Transverse colon (tissue), 4 donors: ENCODE measurements around the gene SHLD1. TPM values are rescaled to one million over a fixed set of nuclear protein-coding genes. Genes with fewer than 3 reads are reported as not detected.

Source experiments
- DNase-seq: peaks from one replicate; pipeline ENCODE4 v3.0.0-alpha.2; 2019
- H3K27ac ChIP-seq, 4 donors: fragments of 200-600 bp; sonication (generic); 2 replicates each; pipeline ENCODE4 v1.5.1; 2016 to 2018; ENCODE audit warnings: inconsistent platforms in 4 of 4
- H3K27me3 ChIP-seq: fragments of 200-600 bp; sonication (generic); 2 replicates; pipeline ENCODE4 v1.5.1; 2017; ENCODE audit warnings: inconsistent platforms
- H3K36me3 ChIP-seq, 4 donors: fragments of 200-600 bp; sonication (generic); 2 replicates each; pipeline ENCODE4 v1.5.1; 2017 to 2019; ENCODE audit warnings: inconsistent platforms in 4 of 4
- H3K4me1 ChIP-seq, 4 donors: fragments of 200-600 bp; sonication (generic); 2 replicates each; pipeline ENCODE4 v1.5.1; 2017 to 2020; ENCODE audit warnings: inconsistent platforms in 4 of 4
- H3K4me3 ChIP-seq, 4 donors: fragments of 200-600 bp; sonication (generic); 1 replicate in 1 of 4; 2 replicates in 3 of 4; pipeline versions ENCODE4 v1.5.1 to v1.6.1; 2017 to 2019; ENCODE audit warnings: inconsistent platforms in 4 of 4
- H3K9me3 ChIP-seq, 2 donors: fragments of 200-600 bp; sonication (generic); 2 replicates each; pipeline ENCODE4 v1.5.1; 2017 to 2019; ENCODE audit warnings: inconsistent platforms in 2 of 2
- EP300 ChIP-seq: sonication (generic); formaldehyde crosslinking; IDR thresholded peaks from one replicate; pipeline ENCODE4 v1.6.1; 2017; ENCODE audit warnings: antibody characterized with exemption, low read depth
- POLR2A ChIP-seq: fragments of 450-650 bp; IDR thresholded peaks from one replicate; pipeline ENCODE4 v1.6.1; 2016; ENCODE audit warnings: antibody characterized with exemption, mild to moderate bottlenecking, moderate library complexity
- POLR2AphosphoS5 ChIP-seq, 3 donors: sonication (generic); formaldehyde crosslinking; IDR thresholded peaks; one replicate each; pipeline ENCODE4 v1.6.1; 2016; ENCODE audit warnings: antibody characterized with exemption in 3 of 3
- WGBS, 2 donors: methylation state at CpG; one replicate each; pipeline ENCODE4 v1.1.5; 2018; ENCODE audit warnings: low coverage in 1 of 2; 5-methylcytosine and 5-hydroxymethylcytosine counted together
- in situ Hi-C, 4 donors: fragments of 200-750 bp; cut with MboI; loops; one replicate each; pipeline versions ENCODE4 v1.15.0 to v1.15.1; 2017; ENCODE audit warnings: low sequenced_read_pairs in 3 of 4, low pct_ligation_motif_present in 1 of 4, low pct_unique_long_range_greater_than_20kb in 1 of 4
- intact Hi-C: fragments of 100-400 bp; cut with DNase I; formaldehyde crosslinking; loops from one replicate; pipeline ENCODE4 v1.15.1; 2023; ENCODE audit warnings: low total_unique reads
- total RNA-seq, 4 donors: library from RNA; depleted of rRNA; stranded (reverse); fragments of >200 nt; gene quantifications; one replicate each; pipeline ENCODE4 v1.1.0, GENCODE V29; 2016
- TF ChIP-seq, protein P1 (sequence below), 5 experiments: fragments of 200-600 bp in 3 of 5; fragments of 450-650 bp in 2 of 5; sonication (generic) in 3 of 5; IDR thresholded peaks; 1 replicate in 2 of 5; 2 replicates in 3 of 5; pipeline ENCODE4 v1.5.1; 2016 to 2017; ENCODE audit warnings: antibody characterized with exemption in 5 of 5, inconsistent platforms in 3 of 5, mild to moderate bottlenecking in 2 of 5, moderate library complexity in 1 of 5

SHLD1 gene
- total RNA-seq, 4 donors from 2014 or later = 3.0 to 43.8 (median 6.8) TPM; not detected in 1

DNA sequence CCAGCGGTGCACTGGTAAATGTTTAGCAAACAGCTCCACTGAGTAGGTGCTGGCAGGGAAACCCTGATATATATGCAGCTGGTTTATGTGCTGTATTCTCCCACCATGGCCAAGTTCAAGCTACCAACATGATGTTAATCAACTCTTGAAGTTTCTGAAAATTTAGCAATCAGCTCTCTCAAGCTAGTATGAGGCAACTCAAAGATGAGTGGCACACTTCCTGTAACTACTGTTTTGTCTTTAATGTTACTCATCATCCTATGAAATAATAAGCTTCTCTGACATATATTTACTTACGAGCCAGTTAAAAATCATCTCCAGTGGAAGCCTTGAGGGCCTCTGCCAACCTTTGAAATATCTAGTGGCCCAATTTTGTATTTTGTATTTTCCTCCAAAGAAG lies 145.4 kb downstream of the SHLD1 start:
- Histone ChIP-seq H3K36me3 (no peaks in the 10 kb centered on the region), H3K4me1 (no peaks in the 10 kb centered on the region), H3K9me3 (no peaks in the 10 kb centered on the region), H3K27ac (no peak overlapping the region), H3K27me3 (peaks cover 4% of the 10 kb centered on the region), H3K4me3 (no peak overlapping the region)
- DNase-seq = no peak
- intact Hi-C loops = no loop called here
- TF ChIP-seq, protein P1, sequence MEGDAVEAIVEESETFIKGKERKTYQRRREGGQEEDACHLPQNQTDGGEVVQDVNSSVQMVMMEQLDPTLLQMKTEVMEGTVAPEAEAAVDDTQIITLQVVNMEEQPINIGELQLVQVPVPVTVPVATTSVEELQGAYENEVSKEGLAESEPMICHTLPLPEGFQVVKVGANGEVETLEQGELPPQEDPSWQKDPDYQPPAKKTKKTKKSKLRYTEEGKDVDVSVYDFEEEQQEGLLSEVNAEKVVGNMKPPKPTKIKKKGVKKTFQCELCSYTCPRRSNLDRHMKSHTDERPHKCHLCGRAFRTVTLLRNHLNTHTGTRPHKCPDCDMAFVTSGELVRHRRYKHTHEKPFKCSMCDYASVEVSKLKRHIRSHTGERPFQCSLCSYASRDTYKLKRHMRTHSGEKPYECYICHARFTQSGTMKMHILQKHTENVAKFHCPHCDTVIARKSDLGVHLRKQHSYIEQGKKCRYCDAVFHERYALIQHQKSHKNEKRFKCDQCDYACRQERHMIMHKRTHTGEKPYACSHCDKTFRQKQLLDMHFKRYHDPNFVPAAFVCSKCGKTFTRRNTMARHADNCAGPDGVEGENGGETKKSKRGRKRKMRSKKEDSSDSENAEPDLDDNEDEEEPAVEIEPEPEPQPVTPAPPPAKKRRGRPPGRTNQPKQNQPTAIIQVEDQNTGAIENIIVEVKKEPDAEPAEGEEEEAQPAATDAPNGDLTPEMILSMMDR (IDR thresholded peaks at IDR 0.05) = no peak
- no peak for TF ChIP-seq POLR2AphosphoS5 (IDR thresholded peaks at IDR 0.05)
- no peak for TF ChIP-seq EP300
- no peak for TF ChIP-seq POLR2A
- in situ Hi-C loops = no loop called here
- 81 to 90% methylated on average over 1 to 2 of the region's 2 CpGs for WGBS, 2 donors

DNA sequence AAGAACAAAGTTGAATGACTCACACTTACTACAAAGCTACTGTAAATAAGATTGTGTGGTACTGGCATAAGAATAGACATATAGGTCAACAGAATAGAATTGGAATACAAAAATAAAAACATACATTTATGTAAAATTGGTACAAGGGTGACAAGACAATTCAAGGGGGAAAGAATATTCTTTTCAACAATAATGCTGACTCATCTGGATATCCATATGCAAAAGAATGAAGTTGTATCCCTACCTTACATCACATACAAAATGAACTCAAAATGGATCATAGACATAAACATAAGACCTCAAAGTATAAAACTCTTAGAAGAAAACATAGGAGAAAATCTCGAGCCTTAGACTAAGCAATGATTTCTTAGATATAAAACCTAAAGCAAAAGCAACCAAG lies 149.2 kb downstream of the SHLD1 start:
- Histone ChIP-seq H3K9me3 (no peaks in the 10 kb centered on the region), H3K27me3 (peaks cover 5% of the 10 kb centered on the region), H3K4me1 (no peaks in the 10 kb centered on the region), H3K27ac (no peak overlapping the region), H3K4me3 (no peak overlapping the region), H3K36me3 (no peaks in the 10 kb centered on the region)
- WGBS, 2 donors = 53% methylated on average over 1 of the region's 1 CpG; no CpG with 5 or more reads in 1 of the 2 donors
- intact Hi-C loops = no loop called here
- TF ChIP-seq POLR2A (no peak), EP300 (no peak), POLR2AphosphoS5 (IDR thresholded peaks at IDR 0.05) (no peak)
- TF ChIP-seq, protein P1 (IDR thresholded peaks at IDR 0.05) = no peak
- DNase-seq = no peak
- in situ Hi-C loops = no loop called here

DNA sequence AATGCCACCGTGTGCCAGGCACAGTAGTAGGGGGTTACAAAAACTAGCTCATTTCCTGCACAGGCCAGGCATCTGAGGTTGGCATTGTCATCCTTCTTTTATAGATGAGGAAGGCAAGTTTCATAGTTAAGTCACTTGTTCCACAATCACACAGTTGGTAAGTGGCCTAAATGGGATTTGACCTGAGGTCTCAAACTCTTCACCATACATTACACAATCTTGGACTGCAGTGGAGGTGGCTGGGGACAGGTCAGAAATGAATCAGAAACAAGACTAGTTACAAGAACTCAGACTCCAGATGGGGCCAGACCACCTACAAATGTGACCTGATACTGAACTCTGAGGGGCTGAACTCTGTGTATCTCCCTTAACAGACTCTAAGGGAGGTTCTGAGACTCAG lies 150.7 kb downstream of the SHLD1 start:
- Histone ChIP-seq H3K4me3 (no peak overlapping the region), H3K9me3 (no peaks in the 10 kb centered on the region), H3K36me3 (no peaks in the 10 kb centered on the region), H3K4me1 (no peaks in the 10 kb centered on the region), H3K27me3 (peaks cover 5% of the 10 kb centered on the region), H3K27ac (no peak overlapping the region)
- intact Hi-C loops (no loop called here), in situ Hi-C loops (no loop called here)
- no peak for DNase-seq
- WGBS, 2 donors = 81 to 86% methylated on average over 1 of the region's 1 CpG
- no peak for TF ChIP-seq EP300
- no peak for TF ChIP-seq POLR2A
- TF ChIP-seq, protein P1 (IDR thresholded peaks at IDR 0.05) = no peak
- no peak for TF ChIP-seq POLR2AphosphoS5 (IDR thresholded peaks at IDR 0.05)

DNA sequence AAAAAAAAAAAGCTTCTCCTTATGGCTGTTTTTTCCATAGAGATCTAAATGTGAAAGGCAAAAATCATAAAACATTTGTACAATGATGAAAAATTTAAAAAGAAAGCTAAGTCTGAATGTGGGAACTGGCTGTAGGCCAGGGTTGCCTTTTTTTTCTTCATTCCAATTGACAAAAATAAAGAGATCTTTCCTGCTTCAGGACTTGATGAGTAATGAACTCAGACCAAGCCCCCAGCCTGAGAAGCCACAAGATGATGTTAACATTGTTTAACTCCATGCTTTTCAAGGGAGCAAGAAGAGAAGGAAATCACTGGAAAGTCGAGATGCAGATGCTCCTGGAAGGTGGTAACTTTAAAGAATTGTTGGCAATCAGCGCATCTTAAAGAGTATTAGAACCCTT lies 158.8 kb downstream of the SHLD1 start:
- TF ChIP-seq, protein P1 (IDR thresholded peaks at IDR 0.05) = no peak
- TF ChIP-seq EP300 = no peak
- no peak for TF ChIP-seq POLR2AphosphoS5 (IDR thresholded peaks at IDR 0.05)
- TF ChIP-seq POLR2A = no peak
- Histone ChIP-seq H3K36me3 (no peaks in the 10 kb centered on the region), H3K27me3 (peaks cover 66% of the 10 kb centered on the region), H3K9me3 (no peaks in the 10 kb centered on the region), H3K4me1 (peaks cover 0 to 10% (median 6%) of the 10 kb centered on the region in 4 donors), H3K4me3 (no peak overlapping the region), H3K27ac (no peak overlapping the region)
- no peak for DNase-seq
- intact Hi-C loops = no loop called here
- in situ Hi-C loops = no loop called here
- WGBS, 2 donors = 68% methylated on average over 2 of the region's 2 CpGs; no CpG with 5 or more reads in 1 of the 2 donors
